Measurements from ENCODE around the gene PDE4A. TPM values are rescaled to one million over a fixed set of nuclear protein-coding genes. Genes with fewer than 3 reads are reported as not detected.

PDE4A gene
- total RNA-seq, 1 donor from 2014 or later: 1.1 TPM

- no peak for DNase-seq (ENCODE audit: low read depth)
These were observed 87.7 kb downstream of the PDE4A start for GRCh38 chr19:10508036-10508435.

GRCh38 chr19:10508707-10509106 lies 88.4 kb downstream of the PDE4A start:
- DNase-seq (ENCODE audit: low read depth): no peak

DNA sequence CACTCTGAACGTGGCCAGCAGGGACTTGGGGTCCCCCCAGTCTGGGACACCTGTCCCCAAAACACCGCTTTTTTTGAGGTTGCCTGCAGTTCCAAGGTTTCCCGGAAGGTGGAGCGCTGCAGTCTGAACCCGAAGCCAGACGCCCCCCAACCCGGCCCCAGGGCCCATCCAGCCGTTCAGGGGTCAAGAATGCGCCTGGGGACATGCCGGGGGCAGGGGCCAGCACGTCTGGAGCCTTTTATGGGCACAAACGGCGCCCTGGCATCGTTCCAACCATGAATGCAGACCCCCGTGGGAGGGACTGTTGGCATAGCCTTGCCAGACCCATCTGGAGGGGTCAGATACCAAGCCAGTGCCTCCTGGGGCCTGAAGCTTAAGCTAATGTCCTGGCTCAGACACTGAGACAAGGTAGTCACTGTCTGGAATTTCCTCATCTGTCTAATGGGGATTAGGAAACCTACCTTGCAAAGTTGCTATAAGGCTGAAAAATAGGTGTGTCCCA lies 90.0 kb downstream of the PDE4A start:
- DNase-seq (ENCODE audit: low read depth): no peak

GRCh38 chr19:10513223-10513622 lies 92.9 kb downstream of the PDE4A start:
- DNase-seq (ENCODE audit: low read depth): no peak

DNA sequence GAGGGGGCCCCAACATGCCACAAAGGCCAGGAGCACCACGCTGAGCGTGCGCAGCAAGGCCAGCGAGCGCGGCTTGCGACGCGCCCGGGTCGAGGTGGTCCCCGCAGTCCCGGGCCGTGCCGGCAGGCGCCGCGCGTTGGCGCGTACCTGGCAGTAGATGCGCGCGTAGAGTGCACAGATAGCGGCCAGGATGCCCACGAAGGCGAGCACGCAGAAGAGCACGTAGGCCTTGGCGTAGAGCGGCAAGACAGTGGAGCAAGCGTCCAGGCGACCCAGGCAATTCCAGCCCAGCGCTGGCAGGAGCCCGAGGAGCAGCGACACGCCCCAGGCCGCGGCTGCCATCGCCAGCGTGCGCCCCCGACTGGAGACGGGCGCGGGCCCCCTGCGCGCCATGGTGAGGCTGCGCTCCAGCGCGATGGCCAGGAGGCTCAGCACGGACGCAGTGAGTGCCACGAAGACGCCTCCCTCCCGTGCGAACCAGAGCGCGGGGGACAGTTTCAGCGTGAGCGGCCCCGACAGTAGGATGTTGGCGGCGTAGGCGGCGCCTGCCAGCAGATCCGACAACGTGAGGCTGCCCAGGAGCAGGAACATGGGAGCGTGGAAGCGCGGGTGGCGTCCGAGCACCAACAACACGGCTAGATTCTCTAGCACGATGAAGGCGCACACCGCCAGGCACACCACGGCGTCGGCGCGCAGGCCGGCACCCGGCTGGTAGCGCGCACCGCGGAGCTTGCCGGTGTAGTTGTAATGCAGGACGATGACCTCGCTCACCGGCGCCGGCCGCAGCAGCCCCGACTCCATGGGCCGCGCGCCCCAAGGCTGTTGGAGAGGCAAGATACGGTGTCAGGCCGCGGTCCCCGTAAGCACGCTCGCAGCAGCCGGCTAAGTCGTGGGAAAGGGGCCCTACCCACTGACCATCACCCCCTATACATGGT lies 94.1 kb downstream of the PDE4A start:
- DNase-seq (ENCODE audit: low read depth): no peak

GRCh38 chr19:10516064-10516385 lies 95.7 kb downstream of the PDE4A start:
- DNase-seq (ENCODE audit: low read depth): no peak

GRCh38 chr19:10516671-10517286 lies 96.4 kb downstream of the PDE4A start:
- no peak for DNase-seq (ENCODE audit: low read depth)

- DNase-seq (ENCODE audit: low read depth): no peak
These were observed 97.0 kb downstream of the PDE4A start, which contains the start of gene S1PR5 for GRCh38 chr19:10517361-10517759. TSS of gene S1PR5 (minus strand) at chr19:10517447. CDS start at chr19:10515011, 2,436 bp downstream.

GRCh38 chr19:10517760-10518443 lies 97.6 kb downstream of the PDE4A start:
- DNase-seq (ENCODE audit: low read depth): no peak

DNA sequence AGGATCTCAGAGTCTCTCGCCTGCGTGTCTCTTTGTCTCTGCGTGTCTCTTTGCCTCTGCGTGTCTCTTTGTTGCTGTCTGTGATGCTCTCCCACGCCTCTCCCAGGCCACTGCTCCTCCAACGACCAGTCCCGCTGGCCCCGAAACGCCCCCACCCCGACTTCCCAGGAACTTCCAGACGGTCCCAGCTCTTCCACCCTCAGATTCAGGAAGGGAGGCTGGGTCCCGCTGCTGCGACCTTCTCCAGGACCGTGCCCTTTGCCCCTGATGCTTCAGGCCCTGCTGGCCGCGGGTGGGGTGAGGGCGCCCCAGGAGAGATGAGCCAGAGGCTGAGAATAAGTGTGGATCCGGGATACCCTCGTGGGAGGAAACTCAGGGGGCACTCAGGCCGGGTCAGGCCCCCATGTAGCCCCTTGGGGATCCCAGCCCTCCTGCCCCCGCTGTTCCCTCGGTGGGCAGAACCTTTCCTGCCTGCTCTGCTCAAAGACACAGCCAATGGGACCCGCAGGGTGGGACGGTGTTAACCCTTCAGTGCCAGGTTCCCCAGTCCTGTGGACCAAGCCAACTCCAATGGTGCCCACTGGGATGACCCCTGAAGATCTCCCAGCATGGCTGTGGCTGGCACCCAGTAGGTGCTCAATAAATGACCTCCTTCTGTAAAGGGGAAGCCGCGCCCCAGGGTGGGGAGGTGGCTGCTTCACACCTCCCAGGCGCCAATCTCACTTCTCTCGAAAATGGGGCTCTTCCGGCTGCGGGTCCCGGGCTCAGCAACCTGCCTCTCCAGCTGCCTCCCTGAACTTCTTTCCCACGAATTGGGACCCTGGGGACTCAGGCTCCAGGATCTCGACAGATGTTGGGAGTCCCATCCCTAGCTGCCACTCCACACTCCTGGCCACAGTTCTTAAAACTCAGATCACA lies 98.4 kb downstream of the PDE4A start:
- DNase-seq (ENCODE audit: low read depth): no peak

MicroRNA genes within 50 kb of the gene (microRNA counts, 767-probe panel; counts per million panel counts)
- microRNA hsa-miR-1181: not detected

Small RNA genes lying within 50 kb of the gene (microRNA-seq; reads per million reads assigned to microRNA genes)
- not detected for gene MIR1181

Other genes starting within 250 kb of the PDE4A start
- gene DNMT1, start 225.6 kb upstream of the PDE4A start, total RNA-seq: 53.8 and 70.1 TPM in 2 replicates
- 1.8 and 3.5 TPM in 2 replicates for gene S1PR2, start 189.2 kb upstream of the PDE4A start, total RNA-seq
- 64.7 and 94.3 TPM in 2 replicates for gene MRPL4, start 168.3 kb upstream of the PDE4A start, total RNA-seq
- 5.1 and 21.3 TPM in 2 replicates for gene ICAM1, start 149.4 kb upstream of the PDE4A start, total RNA-seq
- gene ICAM4, start 133.6 kb upstream of the PDE4A start, total RNA-seq: 1.4 and 3.2 TPM in 2 replicates
- 7.2 and 8.3 TPM in 2 replicates for gene ICAM5, start 130.6 kb upstream of the PDE4A start, total RNA-seq
- gene ZGLP1, start 110.7 kb upstream of the PDE4A start, total RNA-seq: 1.8 and 4.2 TPM in 2 replicates
- 39.4 and 45.8 TPM in 2 replicates for gene FDX2, start 104.5 kb upstream of the PDE4A start, total RNA-seq
- gene RAVER1, start 87.0 kb upstream of the PDE4A start, total RNA-seq: 11.9 and 12.5 TPM in 2 replicates
- 4.2 and 5.3 TPM in 2 replicates for gene ICAM3, start 80.9 kb upstream of the PDE4A start, total RNA-seq
- 61.6 and 67.2 TPM in 2 replicates for gene TYK2, start 40.0 kb upstream of the PDE4A start, total RNA-seq
- gene CDC37, start 17.0 kb upstream of the PDE4A start, total RNA-seq: 200 and 201 TPM in 2 replicates
- 80.2 and 102 TPM in 2 replicates for gene KEAP1, start 82.8 kb downstream of the PDE4A start, total RNA-seq
- 0.21 and 1.1 TPM in 2 replicates for gene S1PR5, start 96.9 kb downstream of the PDE4A start, total RNA-seq
- 36.8 and 52.8 TPM in 2 replicates for gene ATG4D, start 123.4 kb downstream of the PDE4A start, total RNA-seq
- gene KRI1, start 145.5 kb downstream of the PDE4A start, total RNA-seq: 13.9 and 22.1 TPM in 2 replicates
- gene CDKN2D, start 148.4 kb downstream of the PDE4A start, total RNA-seq: 10.2 and 16.5 TPM in 2 replicates
- 1.6 TPM in 1 of 2 replicates, not detected in the other for gene AP1M2, start 166.8 kb downstream of the PDE4A start, total RNA-seq
- gene SLC44A2, start 205.0 kb downstream of the PDE4A start, total RNA-seq: 81.9 and 100 TPM in 2 replicates
- gene ILF3, start 233.8 kb downstream of the PDE4A start, total RNA-seq: 94.6 and 116 TPM in 2 replicates

All from myocyte (in vitro differentiated cells).